Upper lobe of right lung (tissue), 1 donor: ENCODE data around the gene C1orf21. TPM values are rescaled to one million over a fixed set of nuclear protein-coding genes. Genes with fewer than 3 reads are reported as not detected.

ENCODE experiments used
- ATAC-seq: fragments of 200-7000 bp; cut with Tn5 transposase; one replicate; pipeline ENCODE4 v1.9.1; 2020; ENCODE audit warnings: mild to moderate bottlenecking, moderate library complexity
- DNase-seq: peaks from one replicate; pipeline ENCODE4 v3.0.0-alpha.2; 2020
- H3K27ac ChIP-seq: fragments of 200-600 bp; one replicate; pipeline ENCODE4 v1.8.0; 2022
- H3K27me3 ChIP-seq: fragments of 200-600 bp; one replicate; pipeline ENCODE4 v1.8.0; 2022; ENCODE audit warnings: mild to moderate bottlenecking
- H3K36me3 ChIP-seq: fragments of 200-600 bp; one replicate; pipeline ENCODE4 v1.8.0; 2022
- H3K4me1 ChIP-seq: fragments of 200-600 bp; one replicate; pipeline ENCODE4 v1.8.0; 2022
- H3K4me3 ChIP-seq: fragments of 200-600 bp; one replicate; pipeline ENCODE4 v1.8.0; 2022; ENCODE audit warnings: mild to moderate bottlenecking
- H3K9me3 ChIP-seq: fragments of 200-600 bp; one replicate; pipeline ENCODE4 v1.8.0; 2022
- CTCF ChIP-seq: fragments of 200-600 bp; IDR thresholded peaks from one replicate; pipeline ENCODE4 v1.8.0; 2022; ENCODE audit warnings: antibody characterized with exemption
- intact Hi-C: fragments of 100-400 bp; cut with DNase I; formaldehyde crosslinking; loops from one replicate; pipeline ENCODE4 v1.11.0; 2022
- total RNA-seq: library from RNA; stranded (reverse); fragmentation: NEBNext Ultra II Directional; extraction: Animal tissue kit (Norgen Biotek cat#: 25700); gene quantifications from one replicate; pipeline ENCODE4 v1.2.1, GENCODE V29; 2021
- donor health status: DM: no; HTN: yes; CAD: no; lungs with severe emphysema.

The C1orf21 gene
- total RNA-seq, 1 donor from 2014 or later, result 78.8 TPM

- ATAC-seq (no peak), DNase-seq (no peak)
- intact Hi-C loops, result no loop called here
- TF ChIP-seq CTCF, result no peak
- no peak overlapping the region for H3K4me3 ChIP-seq
- no peak overlapping the region for H3K27ac ChIP-seq
- H3K4me1 ChIP-seq, result peaks cover 6% of the 10 kb centered on the region
- H3K27me3 ChIP-seq, result no peaks in the 10 kb centered on the region
- no peaks in the 10 kb centered on the region for H3K9me3 ChIP-seq
- no peaks in the 10 kb centered on the region for H3K36me3 ChIP-seq
Measured at GRCh38 chr1:184463680-184464079, 76.9 kb downstream of the C1orf21 start.

- intact Hi-C loops, result no loop called here
- H3K4me1 ChIP-seq, result peaks cover 6% of the 10 kb centered on the region
- no peaks in the 10 kb centered on the region for H3K9me3 ChIP-seq
- H3K27me3 ChIP-seq, result no peaks in the 10 kb centered on the region
- no peak for TF ChIP-seq CTCF
- no peak overlapping the region for H3K4me3 ChIP-seq
- H3K36me3 ChIP-seq, result no peaks in the 10 kb centered on the region
- DNase-seq (no peak), ATAC-seq (no peak)
- no peak overlapping the region for H3K27ac ChIP-seq
Measured at GRCh38 chr1:184464757-184465156, 77.9 kb downstream of the C1orf21 start.

GRCh38 chr1:184465489-184466146 lies 78.8 kb downstream of the C1orf21 start:
- Histone ChIP-seq H3K4me1 (peaks cover 6% of the 10 kb centered on the region), H3K27me3 (no peaks in the 10 kb centered on the region), H3K36me3 (no peaks in the 10 kb centered on the region), H3K27ac (no peak overlapping the region), H3K9me3 (no peaks in the 10 kb centered on the region), H3K4me3 (no peak overlapping the region)
- DNase-seq (no peak), ATAC-seq (peak; percentile 21)
- intact Hi-C loops, result no loop called here
- no peak for TF ChIP-seq CTCF

GRCh38 chr1:184467295-184467694 lies 80.5 kb downstream of the C1orf21 start:
- Histone ChIP-seq H3K4me3 (no peak overlapping the region), H3K9me3 (no peaks in the 10 kb centered on the region), H3K27me3 (no peaks in the 10 kb centered on the region), H3K4me1 (no peaks in the 10 kb centered on the region), H3K27ac (no peak overlapping the region), H3K36me3 (no peaks in the 10 kb centered on the region)
- DNase-seq, result no peak
- TF ChIP-seq CTCF, result no peak
- no peak for ATAC-seq
- intact Hi-C loops, result no loop called here

GRCh38 chr1:184469396-184469795 lies 82.6 kb downstream of the C1orf21 start:
- intact Hi-C loops, result no loop called here
- H3K27ac ChIP-seq, result no peak overlapping the region
- H3K4me3 ChIP-seq, result no peak overlapping the region
- no peak for ATAC-seq
- no peaks in the 10 kb centered on the region for H3K36me3 ChIP-seq
- no peak for TF ChIP-seq CTCF
- no peak for DNase-seq
- no peaks in the 10 kb centered on the region for H3K27me3 ChIP-seq
- H3K4me1 ChIP-seq, result no peaks in the 10 kb centered on the region
- no peaks in the 10 kb centered on the region for H3K9me3 ChIP-seq

- intact Hi-C loops, result no loop called here
- H3K27ac ChIP-seq, result no peak overlapping the region
- H3K9me3 ChIP-seq, result no peaks in the 10 kb centered on the region
- H3K36me3 ChIP-seq, result no peaks in the 10 kb centered on the region
- no peak for DNase-seq
- TF ChIP-seq CTCF, result no peak
- no peak overlapping the region for H3K4me3 ChIP-seq
- no peaks in the 10 kb centered on the region for H3K4me1 ChIP-seq
- no peak for ATAC-seq
- no peaks in the 10 kb centered on the region for H3K27me3 ChIP-seq
Measured at GRCh38 chr1:184471686-184472085, 84.9 kb downstream of the C1orf21 start.
